ENCODE measurements around the gene FBXL3.

DNA sequence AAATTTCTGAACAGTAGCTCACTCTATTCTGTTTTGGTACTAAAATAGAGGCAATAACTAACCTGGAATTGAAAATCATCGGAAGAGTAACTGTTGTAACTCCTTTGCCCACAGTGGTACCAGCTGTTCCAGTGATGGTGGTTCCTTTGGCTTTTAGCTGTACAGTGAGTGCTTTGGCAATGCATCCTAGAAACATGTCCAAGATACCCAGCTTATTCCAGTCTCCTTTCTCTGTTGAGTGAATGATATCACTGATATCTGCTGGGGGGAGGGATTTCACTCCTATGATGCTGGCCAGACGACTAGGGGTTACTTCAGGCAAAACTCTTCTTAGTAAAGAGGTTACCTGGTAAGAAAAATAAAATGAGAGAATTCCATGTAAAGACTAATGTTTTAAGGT, 40.6 kb upstream of the FBXL3 start:
- TF ChIP-seq, protein P1, sequence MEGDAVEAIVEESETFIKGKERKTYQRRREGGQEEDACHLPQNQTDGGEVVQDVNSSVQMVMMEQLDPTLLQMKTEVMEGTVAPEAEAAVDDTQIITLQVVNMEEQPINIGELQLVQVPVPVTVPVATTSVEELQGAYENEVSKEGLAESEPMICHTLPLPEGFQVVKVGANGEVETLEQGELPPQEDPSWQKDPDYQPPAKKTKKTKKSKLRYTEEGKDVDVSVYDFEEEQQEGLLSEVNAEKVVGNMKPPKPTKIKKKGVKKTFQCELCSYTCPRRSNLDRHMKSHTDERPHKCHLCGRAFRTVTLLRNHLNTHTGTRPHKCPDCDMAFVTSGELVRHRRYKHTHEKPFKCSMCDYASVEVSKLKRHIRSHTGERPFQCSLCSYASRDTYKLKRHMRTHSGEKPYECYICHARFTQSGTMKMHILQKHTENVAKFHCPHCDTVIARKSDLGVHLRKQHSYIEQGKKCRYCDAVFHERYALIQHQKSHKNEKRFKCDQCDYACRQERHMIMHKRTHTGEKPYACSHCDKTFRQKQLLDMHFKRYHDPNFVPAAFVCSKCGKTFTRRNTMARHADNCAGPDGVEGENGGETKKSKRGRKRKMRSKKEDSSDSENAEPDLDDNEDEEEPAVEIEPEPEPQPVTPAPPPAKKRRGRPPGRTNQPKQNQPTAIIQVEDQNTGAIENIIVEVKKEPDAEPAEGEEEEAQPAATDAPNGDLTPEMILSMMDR (optimal IDR thresholded peaks at IDR 0.05 in 1 of 3, IDR thresholded peaks at IDR 0.05 in 1 of 3, conservative IDR thresholded peaks at IDR 0.05 in 1 of 3; ENCODE audit: extremely low read depth in 1 of 3, insufficient read depth in 2 of 3, low read length in 3 of 3) = no peak
- no peak for TF ChIP-seq EZH2 (IDR thresholded peaks at IDR 0.05; ENCODE audit: low read length)
